Effector CD8-positive, alpha-beta T cell (primary cell): Measurements from ENCODE around the gene MFF.
"Not testable (repeated sequence)": the region's sequence is repeated elsewhere in the genome, so short reads cannot be mapped to it uniquely, and the experiment has no call there.

Source experiments
- DNase-seq: peaks from one replicate; lab custom pipeline; 2025; lab: John Stamatoyannopoulos, UW

Gene MFF

GRCh38 chr2:227377467-227378351 lies 52.7 kb downstream of the MFF start:
- no peak for DNase-seq

- no peak for DNase-seq
Measured at GRCh38 chr2:227378371-227378782, 53.3 kb downstream of the MFF start.

DNA sequence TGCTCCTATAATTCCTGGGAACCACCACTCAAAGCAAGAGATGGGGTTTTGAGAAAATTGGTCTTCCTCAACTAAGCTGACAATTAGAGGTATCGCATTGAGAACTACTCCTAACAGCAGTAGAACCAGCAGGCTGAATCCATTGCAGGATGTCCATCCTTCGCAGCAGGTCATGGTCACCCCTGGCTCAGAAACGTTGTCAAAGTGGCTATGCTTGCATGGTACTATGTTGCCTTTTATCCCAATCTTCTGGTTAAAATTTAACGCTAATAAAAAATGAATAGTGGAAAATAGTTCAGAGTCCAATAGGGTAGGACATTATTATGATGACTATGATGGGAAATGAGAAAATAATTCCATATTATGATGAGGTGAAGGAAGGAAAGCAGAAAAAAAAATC lies 54.0 kb downstream of the MFF start, which contains the start of gene TM4SF20:
TSS of gene TM4SF20 (minus strand) at position 212 of the 400 bp plus-strand sequence. CDS start at position 174, 38 bp downstream.
- no peak for DNase-seq

DNA sequence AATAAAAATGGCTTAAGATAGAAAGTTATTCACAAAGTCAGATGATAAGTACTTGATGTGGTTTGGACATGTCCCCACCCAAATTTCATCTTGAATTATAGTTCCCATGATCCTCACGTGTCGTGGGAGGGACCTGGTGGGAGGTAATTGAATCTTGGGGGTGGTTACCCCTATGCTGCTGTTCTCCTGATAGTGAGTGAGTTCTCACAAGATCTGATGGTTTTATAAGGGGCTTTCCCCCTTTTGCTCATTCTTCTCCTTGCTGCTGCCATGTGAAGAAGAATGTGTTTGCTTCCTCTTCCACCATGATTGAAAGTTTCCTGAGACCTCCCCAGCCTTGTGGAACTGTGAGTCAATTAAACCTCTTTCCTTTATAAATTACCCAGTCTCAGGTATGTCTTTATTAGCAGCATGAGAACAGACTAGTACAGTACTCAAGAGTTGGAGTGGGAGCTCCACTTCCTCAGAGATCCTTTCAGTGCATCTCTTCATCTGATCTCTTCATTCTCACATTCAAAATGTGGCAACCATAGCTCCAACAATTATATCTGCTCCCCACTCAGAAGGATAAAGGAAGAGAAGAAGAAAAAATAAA lies 57.3 kb downstream of the MFF start:
- not testable (repeated sequence) for DNase-seq

- DNase-seq: no peak
Measured at GRCh38 chr2:227383686-227384085, 58.6 kb downstream of the MFF start.

GRCh38 chr2:227386630-227387029 lies 61.6 kb downstream of the MFF start:
- no peak for DNase-seq

DNA sequence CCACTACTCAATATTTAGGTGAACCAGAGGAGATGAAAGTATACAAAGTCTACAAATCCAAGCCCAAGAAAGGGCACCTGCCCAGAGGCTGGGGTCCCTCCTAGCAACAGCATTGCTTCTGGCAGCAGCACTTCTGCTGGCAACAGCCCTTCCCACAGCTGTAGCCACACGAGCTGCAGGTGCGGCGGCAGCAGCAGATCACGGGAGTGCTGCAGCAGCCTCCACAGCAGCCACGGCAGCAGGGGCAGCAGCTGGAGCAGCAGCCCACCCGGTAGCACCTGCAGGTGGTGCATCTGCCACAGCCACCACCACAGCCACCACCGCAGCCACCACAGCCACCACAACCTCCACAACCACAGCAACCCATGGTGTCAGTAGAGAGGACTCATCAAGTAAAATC lies 62.5 kb downstream of the MFF start, which contains the start of gene SCYGR1:
TSS of gene SCYGR1 (minus strand) at position 367 of the 400 bp plus-strand sequence. CDS start at position 367, 0 bp downstream.
- DNase-seq: not testable (repeated sequence)

GRCh38 chr2:227388537-227389011 lies 63.5 kb downstream of the MFF start:
- no peak for DNase-seq

DNA sequence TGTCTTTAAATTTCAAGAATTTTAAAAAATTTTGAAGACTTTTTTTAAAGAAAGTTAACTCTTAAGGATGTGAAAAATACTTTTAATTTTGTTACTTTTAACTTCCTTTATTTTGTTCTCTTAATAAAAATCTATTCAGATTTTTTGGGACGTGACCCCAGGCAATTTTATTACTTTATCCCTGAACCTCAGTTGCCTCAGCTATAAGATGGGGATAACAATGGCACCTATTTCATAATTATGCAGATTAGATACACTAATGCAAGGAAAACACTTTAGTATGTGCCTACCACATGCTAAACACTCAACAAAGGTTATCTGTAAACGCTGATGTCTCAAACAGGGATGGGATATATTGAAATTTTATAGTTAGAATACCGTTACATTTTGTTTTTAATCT lies 64.2 kb downstream of the MFF start:
- DNase-seq: no peak

GRCh38 chr2:227389661-227390060 lies 64.6 kb downstream of the MFF start:
- DNase-seq: no peak

DNA sequence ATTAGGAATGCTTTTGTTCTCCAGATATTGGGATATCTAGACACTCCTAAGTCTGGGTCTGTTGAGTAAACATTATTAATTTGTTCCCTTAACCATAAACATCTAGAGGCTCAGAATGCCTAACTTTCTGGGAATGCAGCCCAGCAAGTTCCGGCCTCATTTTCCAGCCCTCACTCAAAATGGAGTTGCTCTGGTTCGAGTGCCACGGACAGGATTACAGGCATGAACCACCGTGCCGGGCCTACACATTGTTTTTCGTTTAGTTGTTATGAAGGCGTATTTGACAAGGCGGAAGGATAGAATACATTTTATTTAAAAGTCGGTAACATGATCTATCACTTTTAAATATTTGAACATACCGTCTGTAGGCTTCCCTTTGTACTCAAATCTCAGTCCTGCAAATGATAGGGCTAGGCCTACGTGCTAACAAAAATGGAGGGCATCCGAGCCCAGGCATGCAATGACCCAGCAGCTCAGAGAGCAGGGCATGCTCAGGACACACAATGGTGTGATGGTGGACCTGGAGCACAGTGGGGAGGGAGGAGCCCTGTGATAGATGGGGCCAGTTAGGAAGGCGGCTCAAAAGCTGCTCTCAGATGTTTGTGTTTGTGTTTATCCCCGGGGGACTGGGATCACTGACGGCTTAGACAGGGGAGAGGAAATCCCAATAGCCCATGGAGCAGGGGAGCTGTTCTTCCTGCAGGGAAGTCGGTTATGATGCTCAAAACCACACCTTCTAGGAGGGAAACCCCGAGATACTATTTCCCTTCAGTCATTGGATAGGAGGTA lies 65.6 kb downstream of the MFF start:
- DNase-seq: no peak

- DNase-seq: no peak
Measured at GRCh38 chr2:227394401-227394800, 69.3 kb downstream of the MFF start.

DNA sequence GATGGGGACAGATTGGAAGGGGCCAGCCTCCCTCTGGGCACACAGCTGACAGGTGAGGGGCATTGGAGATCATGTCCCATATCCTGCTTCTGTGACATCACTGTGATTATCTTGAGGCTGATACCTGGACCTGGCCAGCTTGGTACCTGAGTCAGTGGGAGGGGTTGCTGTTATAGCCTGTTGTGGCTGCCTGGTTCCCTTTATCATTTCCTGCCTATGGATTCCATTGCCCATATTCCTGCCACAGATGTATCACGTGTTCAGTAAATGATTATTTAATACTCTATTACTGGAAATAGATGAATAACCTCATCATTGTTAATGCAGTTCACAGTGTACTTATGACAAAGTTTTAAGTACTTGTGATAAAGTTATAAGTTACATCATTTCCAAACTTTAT lies 70.5 kb downstream of the MFF start:
- DNase-seq: no peak

DNA sequence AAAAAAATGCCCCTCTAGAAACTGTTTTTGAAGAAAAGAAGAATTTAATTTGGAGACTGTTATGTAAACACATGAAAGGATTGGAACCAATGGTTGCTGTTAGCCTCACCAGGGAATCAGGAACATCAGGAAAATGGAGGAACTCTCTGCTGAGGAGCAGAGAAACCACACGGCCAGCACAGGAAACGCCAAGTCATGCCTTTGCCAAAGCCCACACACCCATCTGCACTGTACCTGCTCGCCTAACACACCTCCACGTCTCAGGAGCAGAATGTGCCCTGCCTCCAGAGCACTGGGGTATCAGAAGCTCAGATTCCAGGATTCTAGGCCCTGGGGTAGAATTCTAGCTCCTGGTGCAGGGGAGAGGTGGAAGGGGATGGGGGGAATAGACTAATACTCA lies 72.5 kb downstream of the MFF start:
- DNase-seq: no peak

DNA sequence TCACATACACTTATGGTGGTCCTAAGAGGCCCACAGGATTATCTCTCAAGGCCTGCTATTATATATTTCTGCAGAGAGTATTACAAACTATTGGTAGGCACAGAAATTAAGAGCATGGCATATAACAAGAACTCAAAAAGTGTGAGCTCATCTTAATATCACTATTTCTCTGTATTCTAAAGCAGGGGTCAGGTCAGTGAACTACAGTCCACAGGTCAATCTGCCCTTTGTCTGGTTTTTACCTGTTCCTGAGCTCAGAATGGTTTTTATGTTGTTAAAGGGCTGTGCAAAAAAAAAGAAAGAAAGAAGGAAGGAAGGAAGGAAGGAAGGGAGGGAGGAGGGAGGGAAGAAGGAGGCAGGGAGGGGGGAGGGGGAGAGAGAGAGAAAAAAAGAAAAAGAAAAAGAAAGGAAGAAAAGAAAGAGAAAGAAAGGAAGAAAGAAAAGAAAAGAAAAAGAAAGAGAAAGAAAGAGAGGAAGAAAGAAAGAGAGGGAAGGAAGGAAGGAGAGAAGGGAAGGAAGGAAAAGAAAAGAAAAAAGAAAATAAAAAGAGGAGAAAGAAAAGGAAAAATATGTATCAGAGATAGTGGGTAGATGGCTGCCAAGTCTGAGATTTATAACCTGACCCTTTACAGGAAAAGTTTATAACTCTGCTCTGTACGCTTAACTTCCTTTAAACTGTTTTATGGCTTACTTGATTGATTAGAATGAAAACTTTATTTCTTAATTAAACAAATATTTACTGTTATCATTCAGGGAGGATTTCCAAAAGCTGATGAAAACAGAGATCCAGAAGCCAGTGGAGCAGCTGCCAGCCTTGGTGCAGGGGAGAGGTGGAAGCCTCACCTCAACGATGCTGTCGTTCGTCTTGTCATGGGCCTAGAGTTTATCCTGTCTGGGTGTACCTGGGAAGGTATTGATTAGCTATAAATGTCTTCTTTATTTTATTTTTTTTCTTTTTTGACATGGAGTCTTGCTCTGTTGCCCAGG lies 73.9 kb downstream of the MFF start:
- no peak for DNase-seq

DNA sequence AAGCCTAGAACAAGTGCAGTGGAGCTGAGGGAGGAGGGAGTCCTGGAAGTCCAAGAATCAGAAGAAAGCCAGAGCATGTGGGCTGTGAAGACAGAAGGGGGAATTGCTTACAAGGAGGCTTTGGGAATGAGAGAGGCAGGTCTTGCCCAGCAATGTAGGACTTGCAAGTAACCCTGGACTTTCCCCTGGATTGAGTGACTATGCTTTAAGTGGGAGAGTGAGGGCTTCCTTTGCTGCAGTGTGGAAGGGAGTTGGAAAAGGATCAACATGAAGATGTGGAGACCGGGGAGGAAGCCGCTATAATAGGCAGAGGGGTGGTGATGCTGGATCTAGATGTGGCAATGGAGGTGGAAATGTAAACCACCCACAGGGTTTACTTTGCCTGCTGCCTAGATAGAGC lies 76.5 kb downstream of the MFF start:
- DNase-seq: no peak

DNA sequence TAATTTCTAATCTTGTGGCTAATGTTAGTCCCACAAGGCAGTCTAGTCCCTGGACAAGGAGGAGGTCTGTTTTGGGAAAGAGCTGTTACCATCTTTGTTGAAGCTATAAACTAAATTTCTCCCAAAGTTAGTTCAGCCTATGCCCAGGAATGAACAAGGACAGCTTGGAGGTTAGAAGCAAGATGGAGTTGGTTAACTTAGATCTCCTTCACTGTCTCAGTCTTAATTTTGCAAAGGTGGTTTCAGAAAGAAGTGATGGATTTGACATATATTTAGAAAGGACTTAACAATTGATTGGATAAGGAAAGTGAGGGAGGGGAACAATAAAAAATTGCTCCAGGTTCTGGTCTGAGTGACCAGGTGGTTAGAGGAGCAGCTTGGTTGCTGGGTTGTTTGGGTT lies 77.3 kb downstream of the MFF start:
- DNase-seq: no peak

DNA sequence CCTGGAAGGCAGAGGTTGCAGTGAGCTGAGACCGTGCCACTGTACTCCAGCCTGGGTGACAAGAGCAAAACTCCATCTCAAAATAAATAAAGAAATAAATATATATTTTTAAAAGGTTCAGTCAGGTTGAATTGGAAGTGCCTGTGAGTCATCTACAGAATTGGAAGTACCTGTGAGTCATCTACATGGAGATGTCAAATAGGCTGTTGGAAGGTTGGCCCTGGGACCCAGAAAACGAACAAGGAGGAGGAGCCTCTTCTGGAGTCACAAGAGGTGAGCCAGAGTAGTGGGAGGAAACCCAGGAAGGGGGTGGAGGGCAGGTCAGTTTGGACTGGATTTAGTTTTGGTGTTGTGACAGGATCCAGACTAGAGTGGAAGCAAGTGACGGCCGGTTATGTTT lies 77.9 kb downstream of the MFF start:
- DNase-seq: no peak

DNA sequence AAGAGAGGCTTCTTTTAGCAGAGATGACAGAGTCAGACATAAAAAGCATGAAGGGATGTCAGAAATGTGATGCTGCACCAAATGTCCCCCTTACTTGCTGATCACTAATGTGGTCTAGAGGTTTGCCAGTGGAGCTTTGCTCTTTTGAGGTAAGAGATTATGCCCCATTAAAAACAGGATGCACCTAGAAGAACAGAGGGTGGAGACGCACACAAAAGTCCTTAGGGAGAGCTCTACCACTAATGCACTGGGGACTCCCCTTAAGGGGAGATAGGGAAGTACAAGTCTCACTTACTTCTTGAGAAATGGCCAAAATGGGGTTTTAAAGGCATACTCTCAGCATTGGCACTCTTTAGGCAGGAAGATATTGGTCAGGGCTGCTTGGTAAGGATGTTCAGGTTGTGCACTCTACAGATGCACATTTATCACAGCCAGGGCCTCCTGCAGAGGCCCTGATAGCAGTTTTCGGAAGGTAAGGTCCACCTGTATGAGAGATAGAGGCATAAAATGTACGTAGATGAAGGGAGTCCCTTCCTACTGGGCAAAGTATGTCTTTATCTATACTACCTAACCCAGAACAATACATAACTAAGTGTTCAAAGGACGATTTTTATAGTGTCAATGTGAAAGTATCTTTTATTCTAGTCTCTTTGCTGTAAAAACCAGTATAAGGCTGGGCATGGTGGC lies 79.7 kb downstream of the MFF start:
- no peak for DNase-seq
